Vagina (tissue), 2 donors: ENCODE results near the gene NIPAL3. TPM values are rescaled to one million over a fixed set of nuclear protein-coding genes. Genes with fewer than 3 reads are reported as not detected.

Experiments used
- DNase-seq, 2 donors: peaks; one replicate each; pipeline ENCODE4 v3.0.0-alpha.2; 2017; ENCODE audit errors: extremely low spot score in 2 of 2
- H3K27ac ChIP-seq: fragments of 200-600 bp; sonication (generic); one replicate; pipeline ENCODE4 v1.5.1; 2019
- H3K27me3 ChIP-seq: fragments of 200-600 bp; sonication (generic); one replicate; pipeline ENCODE4 v1.5.1; 2019
- H3K36me3 ChIP-seq, 2 donors: fragments of 200-600 bp; sonication (generic); one replicate each; pipeline ENCODE4 v1.5.1; 2017 to 2019
- H3K4me1 ChIP-seq: fragments of 200-600 bp; sonication (generic); one replicate; pipeline ENCODE4 v1.5.1; 2019
- H3K4me3 ChIP-seq, 2 donors: fragments of 200-600 bp; sonication (generic); 1 replicate in 1 of 2; 2 replicates in 1 of 2; pipeline ENCODE4 v1.5.1; 2016 to 2019
- H3K9me3 ChIP-seq: fragments of 200-600 bp; sonication (generic); one replicate; pipeline ENCODE4 v1.5.1; 2019
- CTCF ChIP-seq, 3 experiments: fragments of 450-650 bp in 2 of 3; fragments of 200-600 bp in 1 of 3; sonication (generic) in 1 of 3; IDR thresholded peaks; one replicate each; pipeline ENCODE4 v1.5.1; 2017 to 2019; ENCODE audit warnings: antibody characterized with exemption in 3 of 3, mild to moderate bottlenecking in 2 of 3, moderate library complexity in 2 of 3
- POLR2A ChIP-seq, 2 donors: fragments of 450-650 bp; IDR thresholded peaks; one replicate each; pipeline ENCODE4 v1.6.1; 2017; ENCODE audit warnings: antibody characterized with exemption in 2 of 2, mild to moderate bottlenecking in 2 of 2, moderate library complexity in 2 of 2
- POLR2AphosphoS5 ChIP-seq, 2 donors: sonication (generic); formaldehyde crosslinking; IDR thresholded peaks; one replicate each; pipeline ENCODE4 v1.9.0; 2017; ENCODE audit warnings: antibody characterized with exemption in 2 of 2, mild to moderate bottlenecking in 2 of 2, low read depth in 1 of 2; ENCODE audit not compliant: insufficient read depth in 1 of 2
- intact Hi-C: fragments of 100-400 bp; cut with DNase I; formaldehyde crosslinking; loops from one replicate; pipeline ENCODE4 v1.15.1; 2023
- total RNA-seq: library from RNA; depleted of rRNA; stranded (reverse); fragments of >200 nt; gene quantifications from one replicate; pipeline ENCODE4 v1.2.3, GENCODE V29; 2016

NIPAL3 gene
- total RNA-seq, 1 donor from 2014 or later: 21.1 TPM

GRCh38 chr1:24393892-24394291, 21.7 kb upstream of the NIPAL3 start:
- Histone ChIP-seq H3K4me3 (no peak overlapping the region), H3K27ac (no peak overlapping the region), H3K4me1 (peaks cover 11% of the 10 kb centered on the region), H3K9me3 (no peaks in the 10 kb centered on the region), H3K27me3 (no peaks in the 10 kb centered on the region), H3K36me3 (no peaks in the 10 kb centered on the region)
- intact Hi-C loops: loop anchor here (5.0 kb wide), 1 partner anchor 192 kb away; no protein-coding TSS in a partner anchor
- peak in 1 of 2 donors; percentile 79 for DNase-seq
- TF ChIP-seq CTCF (IDR thresholded peaks at IDR 0.05) (no peak), POLR2AphosphoS5 (IDR thresholded peaks at IDR 0.05; ENCODE audit: insufficient read depth in 1 of 2, low read depth in 1 of 2) (no peak), POLR2A (IDR thresholded peaks at IDR 0.05) (no peak)

GRCh38 chr1:24400065-24400464, 15.5 kb upstream of the NIPAL3 start:
- TF ChIP-seq POLR2AphosphoS5 (IDR thresholded peaks at IDR 0.05; ENCODE audit: insufficient read depth in 1 of 2, low read depth in 1 of 2): no peak
- no peak for TF ChIP-seq POLR2A (IDR thresholded peaks at IDR 0.05)
- no peak for TF ChIP-seq CTCF (IDR thresholded peaks at IDR 0.05)
- Histone ChIP-seq H3K9me3 (no peaks in the 10 kb centered on the region), H3K4me1 (no peaks in the 10 kb centered on the region), H3K4me3 (no peak overlapping the region), H3K36me3 (no peaks in the 10 kb centered on the region), H3K27me3 (no peaks in the 10 kb centered on the region), H3K27ac (no peak overlapping the region)
- intact Hi-C loops: no loop called here
- no peak for DNase-seq

GRCh38 chr1:24403806-24404205, 11.8 kb upstream of the NIPAL3 start:
- Histone ChIP-seq H3K4me3 (no peak overlapping the region), H3K27me3 (no peaks in the 10 kb centered on the region), H3K36me3 (no peaks in the 10 kb centered on the region), H3K4me1 (no peaks in the 10 kb centered on the region), H3K27ac (no peak overlapping the region), H3K9me3 (no peaks in the 10 kb centered on the region)
- DNase-seq: no peak
- TF ChIP-seq POLR2AphosphoS5 (IDR thresholded peaks at IDR 0.05; ENCODE audit: insufficient read depth in 1 of 2, low read depth in 1 of 2) (no peak), POLR2A (IDR thresholded peaks at IDR 0.05) (no peak), CTCF (IDR thresholded peaks at IDR 0.05) (no peak)
- intact Hi-C loops: no loop called here

- TF ChIP-seq POLR2A (IDR thresholded peaks at IDR 0.05) (no peak), POLR2AphosphoS5 (IDR thresholded peaks at IDR 0.05; ENCODE audit: insufficient read depth in 1 of 2, low read depth in 1 of 2) (no peak), CTCF (IDR thresholded peaks at IDR 0.05) (no peak)
- Histone ChIP-seq H3K9me3 (no peaks in the 10 kb centered on the region), H3K4me1 (no peaks in the 10 kb centered on the region), H3K4me3 (no peak overlapping the region), H3K36me3 (no peaks in the 10 kb centered on the region), H3K27me3 (no peaks in the 10 kb centered on the region), H3K27ac (no peak overlapping the region)
- intact Hi-C loops: no loop called here
- no peak for DNase-seq
Observed at GRCh38 chr1:24406788-24407187, 8.8 kb upstream of the NIPAL3 start.

GRCh38 chr1:24409535-24409934, 6.1 kb upstream of the NIPAL3 start:
- TF ChIP-seq POLR2A (IDR thresholded peaks at IDR 0.05): no peak
- peak in 1 of 2 donors; percentile 66 for TF ChIP-seq POLR2AphosphoS5 (IDR thresholded peaks at IDR 0.05; ENCODE audit: insufficient read depth in 1 of 2, low read depth in 1 of 2)
- intact Hi-C loops: no loop called here

More at GRCh38 chr1:24409535-24409934, 6.1 kb upstream of the NIPAL3 start:
- Histone ChIP-seq H3K4me3 (no peak overlapping the region), H3K4me1 (peaks cover 16% of the 10 kb centered on the region), H3K9me3 (no peaks in the 10 kb centered on the region), H3K27me3 (no peaks in the 10 kb centered on the region), H3K36me3 (no peaks in the 10 kb centered on the region), H3K27ac (peak overlapping the region; percentile 19)
- no peak for DNase-seq
